OCI-LY1 (cell line): ENCODE measurements around the gene MON2.

Experiments used
- EZH2 ChIP-seq: fragments of 200-600 bp; sonication (generic), shearing (Covaris generic); IDR thresholded peaks from 2 replicates; pipeline ENCODE4 v1.8.0; 2017; ENCODE audit warnings: borderline replicate concordance, mixed run types, mild to moderate bottlenecking, antibody characterized with exemption, low read length, moderate library complexity, mixed read lengths
- TF ChIP-seq, protein P1 (sequence below): fragments of 200-600 bp; sonication (generic), shearing (Covaris generic); IDR thresholded peaks from 2 replicates; pipeline ENCODE4 v1.5.1; 2017; ENCODE audit warnings: mild to moderate bottlenecking, antibody characterized with exemption, low read length, moderate library complexity, mixed read lengths

DNA sequence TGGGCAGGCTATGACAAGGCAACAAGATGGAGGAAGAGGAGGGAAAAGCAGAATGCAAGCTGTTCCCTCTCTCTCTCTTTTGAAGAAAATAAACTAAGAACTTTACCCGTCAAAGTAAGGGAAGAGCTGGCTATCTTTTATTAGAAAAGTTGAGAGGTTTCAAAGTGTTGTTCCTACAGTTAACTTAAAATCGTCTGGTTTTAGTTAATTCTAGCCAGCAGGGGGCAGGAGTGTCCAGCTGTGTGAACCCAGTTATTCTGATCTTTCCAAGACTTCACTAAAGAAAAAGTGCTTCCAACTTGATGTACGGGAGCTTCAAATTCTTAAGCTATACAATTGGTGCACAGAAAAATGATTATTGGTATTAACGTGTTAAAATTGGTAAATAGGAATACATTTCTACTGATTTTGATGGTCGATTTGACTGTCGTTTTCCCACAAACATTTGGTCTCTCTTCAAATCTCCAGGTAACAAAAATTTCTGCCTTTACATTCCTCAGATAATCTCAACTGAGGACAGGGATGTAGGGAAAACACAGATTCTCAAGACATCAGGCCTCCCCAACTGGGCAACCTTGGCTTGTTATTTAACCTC, 28.4 kb upstream of the MON2 start:
- TF ChIP-seq, protein P1, sequence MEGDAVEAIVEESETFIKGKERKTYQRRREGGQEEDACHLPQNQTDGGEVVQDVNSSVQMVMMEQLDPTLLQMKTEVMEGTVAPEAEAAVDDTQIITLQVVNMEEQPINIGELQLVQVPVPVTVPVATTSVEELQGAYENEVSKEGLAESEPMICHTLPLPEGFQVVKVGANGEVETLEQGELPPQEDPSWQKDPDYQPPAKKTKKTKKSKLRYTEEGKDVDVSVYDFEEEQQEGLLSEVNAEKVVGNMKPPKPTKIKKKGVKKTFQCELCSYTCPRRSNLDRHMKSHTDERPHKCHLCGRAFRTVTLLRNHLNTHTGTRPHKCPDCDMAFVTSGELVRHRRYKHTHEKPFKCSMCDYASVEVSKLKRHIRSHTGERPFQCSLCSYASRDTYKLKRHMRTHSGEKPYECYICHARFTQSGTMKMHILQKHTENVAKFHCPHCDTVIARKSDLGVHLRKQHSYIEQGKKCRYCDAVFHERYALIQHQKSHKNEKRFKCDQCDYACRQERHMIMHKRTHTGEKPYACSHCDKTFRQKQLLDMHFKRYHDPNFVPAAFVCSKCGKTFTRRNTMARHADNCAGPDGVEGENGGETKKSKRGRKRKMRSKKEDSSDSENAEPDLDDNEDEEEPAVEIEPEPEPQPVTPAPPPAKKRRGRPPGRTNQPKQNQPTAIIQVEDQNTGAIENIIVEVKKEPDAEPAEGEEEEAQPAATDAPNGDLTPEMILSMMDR, result peak; percentile 67
- no peak for TF ChIP-seq EZH2
